Measurements from ENCODE around the gene SGSH. TPM values are rescaled to one million over a fixed set of nuclear protein-coding genes. Genes with fewer than 3 reads are reported as not detected.

The SGSH gene
- total RNA-seq, 1 donor from 2014 or later, result 24.0 TPM

GRCh38 chr17:80256034-80256350 is 35.9 kb upstream of the SGSH start:
- Histone ChIP-seq H3K27me3 (ENCODE audit: insufficient read depth, low read length) (no peaks in the 10 kb centered on the region), H3K36me3 (ENCODE audit: insufficient read depth, low read length) (no peaks in the 10 kb centered on the region), H3K79me2 (ENCODE audit: insufficient read depth, low read length) (no peaks in the 10 kb centered on the region), H4K20me1 (ENCODE audit: insufficient read depth, low read length) (no peaks in the 10 kb centered on the region), H3K27ac (ENCODE audit: low read depth, low read length) (no peak overlapping the region), H3K4me2 (ENCODE audit: low read length) (no peak overlapping the region), H3K9ac (ENCODE audit: low read length) (no peak overlapping the region), H3K4me3 (ENCODE audit: insufficient read depth, low read depth, low read length) (no peak overlapping the region), H2AFZ (ENCODE audit: low read depth, low read length) (no peak overlapping the region), H3K4me1 (ENCODE audit: insufficient read depth, low read length) (peaks cover 9% of the 10 kb centered on the region), H3K9me3 (ENCODE audit: insufficient read depth, low read depth, low read length) (no peaks in the 10 kb centered on the region)
- no peak overlapping the region for H3K4me3 Mint-ChIP-seq (ENCODE audit: unreplicated experiment)
- H3K36me3 Mint-ChIP-seq (ENCODE audit: low read depth, unreplicated experiment), result peaks cover 3% of the 10 kb centered on the region
- TF ChIP-seq EZH2 (IDR thresholded peaks at IDR 0.05; ENCODE audit: insufficient read depth, low read length), result no peak
- no peak for TF ChIP-seq CTCF (IDR thresholded peaks at IDR 0.05; ENCODE audit: insufficient read depth, low read depth, low read length)
- DNase-seq (ENCODE audit: low read depth) (no peak), FAIRE-seq (no peak)
- H3K27me3 Mint-ChIP-seq (ENCODE audit: low read depth, unreplicated experiment), result no peaks in the 10 kb centered on the region
- H3K4me1 Mint-ChIP-seq (ENCODE audit: low read depth, unreplicated experiment), result peaks cover 17% of the 10 kb centered on the region
- H3K27ac Mint-ChIP-seq (ENCODE audit: unreplicated experiment), result no peak overlapping the region
- H3K9me3 Mint-ChIP-seq (ENCODE audit: unreplicated experiment), result no peaks in the 10 kb centered on the region

GRCh38 chr17:80254396-80255251 is 34.5 kb upstream of the SGSH start:
- Histone ChIP-seq H2AFZ (ENCODE audit: low read depth, low read length) (no peak overlapping the region), H3K9me3 (ENCODE audit: insufficient read depth, low read depth, low read length) (no peaks in the 10 kb centered on the region), H3K4me1 (ENCODE audit: insufficient read depth, low read length) (peaks cover 7% of the 10 kb centered on the region), H3K4me2 (ENCODE audit: low read length) (peak overlapping the region; percentile 80), H3K4me3 (ENCODE audit: insufficient read depth, low read depth, low read length) (no peak overlapping the region), H4K20me1 (ENCODE audit: insufficient read depth, low read length) (no peaks in the 10 kb centered on the region), H3K27me3 (ENCODE audit: insufficient read depth, low read length) (no peaks in the 10 kb centered on the region), H3K27ac (ENCODE audit: low read depth, low read length) (peak overlapping the region; percentile 67), H3K79me2 (ENCODE audit: insufficient read depth, low read length) (no peaks in the 10 kb centered on the region), H3K9ac (ENCODE audit: low read length) (peak overlapping the region; percentile 35), H3K36me3 (ENCODE audit: insufficient read depth, low read length) (no peaks in the 10 kb centered on the region)
- TF ChIP-seq EZH2 (IDR thresholded peaks at IDR 0.05; ENCODE audit: insufficient read depth, low read length), result no peak
- TF ChIP-seq CTCF (IDR thresholded peaks at IDR 0.05; ENCODE audit: insufficient read depth, low read depth, low read length), result no peak
- FAIRE-seq, result peak; percentile 72
- Mint-ChIP-seq H3K9me3 (ENCODE audit: unreplicated experiment) (no peaks in the 10 kb centered on the region), H3K36me3 (ENCODE audit: low read depth, unreplicated experiment) (peaks cover 3% of the 10 kb centered on the region), H3K27ac (ENCODE audit: unreplicated experiment) (peak overlapping the region; percentile 90), H3K4me3 (ENCODE audit: unreplicated experiment) (no peak overlapping the region), H3K27me3 (ENCODE audit: low read depth, unreplicated experiment) (no peaks in the 10 kb centered on the region), H3K4me1 (ENCODE audit: low read depth, unreplicated experiment) (peaks cover 15% of the 10 kb centered on the region)
- DNase-seq (ENCODE audit: low read depth), result peak; percentile 92
